ENCODE data around the gene ADAMTS3. TPM values are rescaled to one million over a fixed set of nuclear protein-coding genes. Genes with fewer than 3 reads are reported as not detected.
"Not testable (repeated sequence)": the region's sequence is repeated elsewhere in the genome, so short reads cannot be mapped to it uniquely, and the experiment has no call there.

Gene ADAMTS3
- total RNA-seq, 4 donors from 2014 or later, result 3.8 to 5.3 (median 4.5) TPM

- Histone ChIP-seq H3K27ac (no peak overlapping the region), H3K4me1 (no peaks in the 10 kb centered on the region), H3K9me3 (no peaks in the 10 kb centered on the region), H3K27me3 (no peaks in the 10 kb centered on the region), H3K36me3 (no peaks in the 10 kb centered on the region), H3K4me3 (replicated peaks in 1 of 3) (no peak overlapping the region)
- TF ChIP-seq CTCF (IDR thresholded peaks at IDR 0.05) (no peak), POLR2A (IDR thresholded peaks at IDR 0.05) (no peak)
- DNase-seq, result no peak
- WGBS, 2 donors, result 94 to 97% methylated on average over 1 of the region's 1 CpG
- intact Hi-C loops (cut with DNase I), result no loop called here
Measured at GRCh38 chr4:72553540-72554337, 15.3 kb downstream of the ADAMTS3 start.

GRCh38 chr4:72552447-72552846 is 16.6 kb downstream of the ADAMTS3 start:
- TF ChIP-seq POLR2A (IDR thresholded peaks at IDR 0.05) (no peak), CTCF (IDR thresholded peaks at IDR 0.05) (no peak)
- H3K4me3 ChIP-seq (replicated peaks in 1 of 3), result no peak overlapping the region
- 93 to 97% methylated on average over 2 of the region's 2 CpGs for WGBS, 2 donors
- no peaks in the 10 kb centered on the region for H3K4me1 ChIP-seq
- DNase-seq, result no peak
- H3K9me3 ChIP-seq, result no peaks in the 10 kb centered on the region
- intact Hi-C loops (cut with DNase I), result no loop called here
- H3K36me3 ChIP-seq, result no peaks in the 10 kb centered on the region
- H3K27me3 ChIP-seq, result no peaks in the 10 kb centered on the region
- H3K27ac ChIP-seq, result no peak overlapping the region

- Histone ChIP-seq H3K4me3 (replicated peaks in 1 of 3) (no peak overlapping the region), H3K36me3 (no peaks in the 10 kb centered on the region), H3K27me3 (no peaks in the 10 kb centered on the region), H3K4me1 (no peaks in the 10 kb centered on the region), H3K9me3 (no peaks in the 10 kb centered on the region), H3K27ac (no peak overlapping the region)
- TF ChIP-seq CTCF (IDR thresholded peaks at IDR 0.05) (no peak), POLR2A (IDR thresholded peaks at IDR 0.05) (no peak)
- intact Hi-C loops (cut with DNase I), result no loop called here
- 92 to 93% methylated on average over 1 of the region's 1 CpG for WGBS, 2 donors
- no peak for DNase-seq
Measured at GRCh38 chr4:72546456-72546855, 22.6 kb downstream of the ADAMTS3 start.

GRCh38 chr4:72540694-72541093 is 28.3 kb downstream of the ADAMTS3 start:
- H3K4me1 ChIP-seq; H3K9me3 ChIP-seq; H3K27me3 ChIP-seq; H3K4me3 ChIP-seq (replicated peaks in 1 of 3); intact Hi-C loops (cut with DNase I); DNase-seq; H3K36me3 ChIP-seq; H3K27ac ChIP-seq: not testable (repeated sequence)
- WGBS, 2 donors, result 87 to 89% methylated on average over 1 of the region's 1 CpG

- intact Hi-C loops (cut with DNase I), result no loop called here
- no peaks in the 10 kb centered on the region for H3K9me3 ChIP-seq
- H3K27me3 ChIP-seq, result no peaks in the 10 kb centered on the region
- TF ChIP-seq POLR2A (IDR thresholded peaks at IDR 0.05) (no peak), CTCF (IDR thresholded peaks at IDR 0.05) (no peak)
- WGBS, 2 donors, result 92 to 95% methylated on average over 1 of the region's 1 CpG
- H3K36me3 ChIP-seq, result no peaks in the 10 kb centered on the region
- no peak for DNase-seq
- no peak overlapping the region for H3K27ac ChIP-seq
- H3K4me3 ChIP-seq (replicated peaks in 1 of 3), result no peak overlapping the region
- H3K4me1 ChIP-seq, result no peaks in the 10 kb centered on the region
Measured at GRCh38 chr4:72538006-72538405, 31.0 kb downstream of the ADAMTS3 start.

Data from thyroid gland (tissue), 4 donors.